NCI-H82 (cell line): ENCODE data around the gene AATF.

Source experiments
- DNase-seq: peaks from one replicate; lab custom pipeline; 2025; lab: John Stamatoyannopoulos, UW

Gene AATF

GRCh38 chr17:36979565-36979941 lies 30.8 kb downstream of the AATF start:
- DNase-seq, result peak; percentile 23

- DNase-seq, result peak; percentile 83
Measured at GRCh38 chr17:36980280-36980761, 31.6 kb downstream of the AATF start.

GRCh38 chr17:36983618-36984017 lies 34.9 kb downstream of the AATF start:
- no peak for DNase-seq

GRCh38 chr17:36989173-36989572 lies 40.4 kb downstream of the AATF start:
- DNase-seq, result no peak

GRCh38 chr17:36992701-36993100 lies 43.9 kb downstream of the AATF start:
- no peak for DNase-seq

- DNase-seq, result peak; percentile 27
Measured at GRCh38 chr17:36993227-36993626, 44.5 kb downstream of the AATF start.

GRCh38 chr17:36994438-36994837 lies 45.7 kb downstream of the AATF start:
- no peak for DNase-seq

GRCh38 chr17:36999471-36999870 lies 50.7 kb downstream of the AATF start:
- DNase-seq, result no peak

- DNase-seq, result no peak
Measured at GRCh38 chr17:37016780-37017179, 68.0 kb downstream of the AATF start.

GRCh38 chr17:37017404-37017803 lies 68.7 kb downstream of the AATF start:
- no peak for DNase-seq

GRCh38 chr17:37019117-37019740 lies 70.5 kb downstream of the AATF start:
- DNase-seq, result no peak

GRCh38 chr17:37019741-37020129 lies 71.0 kb downstream of the AATF start:
- DNase-seq, result no peak

- no peak for DNase-seq
Measured at GRCh38 chr17:37024181-37024637, 75.5 kb downstream of the AATF start.

- no peak for DNase-seq
Measured at GRCh38 chr17:37025238-37025637, 76.5 kb downstream of the AATF start.

- peak; percentile 21 for DNase-seq
Measured at GRCh38 chr17:37025847-37026530, 77.2 kb downstream of the AATF start.

- DNase-seq, result no peak
Measured at GRCh38 chr17:37026531-37026869, 77.7 kb downstream of the AATF start.

- DNase-seq, result no peak
Measured at GRCh38 chr17:37028040-37028439, 79.3 kb downstream of the AATF start.

GRCh38 chr17:37031493-37032083 lies 82.8 kb downstream of the AATF start:
- no peak for DNase-seq

- peak; percentile 26 for DNase-seq
Measured at GRCh38 chr17:37037590-37038155, 88.9 kb downstream of the AATF start.

GRCh38 chr17:37039269-37039668 lies 90.5 kb downstream of the AATF start:
- DNase-seq, result peak; percentile 79

GRCh38 chr17:37041932-37042331 lies 93.2 kb downstream of the AATF start:
- DNase-seq, result no peak

- no peak for DNase-seq
Measured at GRCh38 chr17:37043201-37043600, 94.4 kb downstream of the AATF start.

GRCh38 chr17:37045351-37045922 lies 96.7 kb downstream of the AATF start:
- no peak for DNase-seq
